Sigmoid colon (tissue), 4 donors: ENCODE results near the gene PSPH.

ENCODE experiments used
- POLR2A ChIP-seq, 2 donors: fragments of 450-650 bp; IDR thresholded peaks; one replicate each; pipeline ENCODE4 v1.6.1; 2016; ENCODE audit warnings: antibody characterized with exemption in 2 of 2, mild to moderate bottlenecking in 2 of 2, moderate library complexity in 2 of 2
- POLR2AphosphoS5 ChIP-seq, 4 donors: sonication (generic); formaldehyde crosslinking; IDR thresholded peaks; one replicate each; pipeline ENCODE4 v1.6.1; 2017; ENCODE audit warnings: antibody characterized with exemption in 4 of 4
- TF ChIP-seq, protein P1 (sequence below), 4 experiments: fragments of 450-650 bp in 3 of 4; fragments of 200-600 bp in 1 of 4; IDR thresholded peaks; one replicate each; pipeline ENCODE4 v1.5.1; 2016 to 2019; ENCODE audit warnings: antibody characterized with exemption in 4 of 4, mild to moderate bottlenecking in 3 of 4, moderate library complexity in 2 of 4

DNA sequence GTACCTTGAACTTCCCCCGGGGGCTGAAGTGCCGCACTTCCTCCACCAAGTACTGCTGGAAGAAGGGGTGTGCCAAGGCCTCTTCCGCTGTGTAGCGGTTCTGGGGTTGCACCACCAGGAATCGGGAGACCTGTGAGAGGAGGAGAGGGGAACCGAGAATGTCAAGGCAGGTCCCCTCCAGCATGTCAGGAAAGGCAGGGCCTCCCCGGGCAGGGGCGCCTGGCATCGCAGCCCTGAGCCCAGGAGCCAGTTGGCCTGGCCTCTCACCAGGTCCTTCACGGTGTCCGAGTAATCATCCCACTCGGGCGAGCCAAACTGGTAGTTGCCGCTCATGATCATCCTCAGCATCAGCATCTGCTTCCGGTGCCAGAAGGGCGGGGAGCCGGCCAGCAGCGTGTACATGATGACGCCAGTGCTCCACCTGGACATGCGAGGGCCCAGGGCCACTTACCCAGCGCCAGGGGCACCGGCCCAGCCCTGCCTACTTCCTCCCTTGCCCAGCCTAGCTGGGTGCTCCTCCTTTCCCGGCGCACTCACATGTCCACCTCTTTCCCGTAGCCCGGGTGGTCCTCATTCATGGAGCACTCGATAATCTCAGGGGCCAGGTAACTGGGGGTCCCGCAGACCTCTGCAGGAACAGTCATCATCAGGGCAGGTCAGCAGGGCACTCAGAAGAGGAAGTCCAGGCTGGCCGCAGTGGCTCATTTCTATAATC lies 30.5 kb upstream of the PSPH start:
- TF ChIP-seq, protein P1, sequence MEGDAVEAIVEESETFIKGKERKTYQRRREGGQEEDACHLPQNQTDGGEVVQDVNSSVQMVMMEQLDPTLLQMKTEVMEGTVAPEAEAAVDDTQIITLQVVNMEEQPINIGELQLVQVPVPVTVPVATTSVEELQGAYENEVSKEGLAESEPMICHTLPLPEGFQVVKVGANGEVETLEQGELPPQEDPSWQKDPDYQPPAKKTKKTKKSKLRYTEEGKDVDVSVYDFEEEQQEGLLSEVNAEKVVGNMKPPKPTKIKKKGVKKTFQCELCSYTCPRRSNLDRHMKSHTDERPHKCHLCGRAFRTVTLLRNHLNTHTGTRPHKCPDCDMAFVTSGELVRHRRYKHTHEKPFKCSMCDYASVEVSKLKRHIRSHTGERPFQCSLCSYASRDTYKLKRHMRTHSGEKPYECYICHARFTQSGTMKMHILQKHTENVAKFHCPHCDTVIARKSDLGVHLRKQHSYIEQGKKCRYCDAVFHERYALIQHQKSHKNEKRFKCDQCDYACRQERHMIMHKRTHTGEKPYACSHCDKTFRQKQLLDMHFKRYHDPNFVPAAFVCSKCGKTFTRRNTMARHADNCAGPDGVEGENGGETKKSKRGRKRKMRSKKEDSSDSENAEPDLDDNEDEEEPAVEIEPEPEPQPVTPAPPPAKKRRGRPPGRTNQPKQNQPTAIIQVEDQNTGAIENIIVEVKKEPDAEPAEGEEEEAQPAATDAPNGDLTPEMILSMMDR (IDR thresholded peaks at IDR 0.05) = no peak
- no peak for TF ChIP-seq POLR2AphosphoS5 (IDR thresholded peaks at IDR 0.05)
- no peak for TF ChIP-seq POLR2A (IDR thresholded peaks at IDR 0.05)
